Lower lobe of right lung (tissue), 2 donors: Measurements from ENCODE around the gene FYN. TPM values are rescaled to one million over a fixed set of nuclear protein-coding genes. Genes with fewer than 3 reads are reported as not detected.

Experiments
- ATAC-seq, 2 donors: fragments of 200-7000 bp; cut with Tn5 transposase; one replicate each; pipeline ENCODE4 v1.9.1; 2020 to 2022; ENCODE audit warnings: mild to moderate bottlenecking in 2 of 2, moderate library complexity in 2 of 2
- DNase-seq: peaks from one replicate; pipeline ENCODE4 v3.0.0-alpha.2; 2020
- H3K27ac ChIP-seq: fragments of 200-600 bp; one replicate; pipeline ENCODE4 v1.8.0; 2022
- H3K27me3 ChIP-seq: fragments of 200-600 bp; one replicate; pipeline ENCODE4 v1.8.0; 2022; ENCODE audit warnings: low read depth
- H3K36me3 ChIP-seq: fragments of 200-600 bp; one replicate; pipeline ENCODE4 v1.8.0; 2022; ENCODE audit warnings: mild to moderate bottlenecking
- H3K4me1 ChIP-seq: fragments of 200-600 bp; one replicate; pipeline ENCODE4 v1.8.0; 2022
- H3K4me3 ChIP-seq: fragments of 200-600 bp; one replicate; pipeline ENCODE4 v1.8.0; 2022; ENCODE audit warnings: mild to moderate bottlenecking
- H3K9me3 ChIP-seq: fragments of 200-600 bp; one replicate; pipeline ENCODE4 v1.8.0; 2022
- intact Hi-C: fragments of 100-400 bp; cut with DNase I; formaldehyde crosslinking; loops from one replicate; pipeline ENCODE4 v1.11.0; 2022
- total RNA-seq: library from RNA; stranded (reverse); fragmentation: NEBNext Ultra II Directional; extraction: Animal tissue kit (Norgen Biotek cat#: 25700); gene quantifications from one replicate; pipeline ENCODE4 v1.2.1, GENCODE V29; 2021
- TF ChIP-seq, protein P1 (sequence below): fragments of 200-600 bp; IDR thresholded peaks from one replicate; pipeline ENCODE4 v1.8.0; 2022; ENCODE audit warnings: antibody characterized with exemption, mild to moderate bottlenecking
- donor health status: DM: no; HTN: yes; CAD: no; lungs with severe emphysema.

The FYN gene
- total RNA-seq, 1 donor from 2014 or later, result 99.2 TPM

DNA sequence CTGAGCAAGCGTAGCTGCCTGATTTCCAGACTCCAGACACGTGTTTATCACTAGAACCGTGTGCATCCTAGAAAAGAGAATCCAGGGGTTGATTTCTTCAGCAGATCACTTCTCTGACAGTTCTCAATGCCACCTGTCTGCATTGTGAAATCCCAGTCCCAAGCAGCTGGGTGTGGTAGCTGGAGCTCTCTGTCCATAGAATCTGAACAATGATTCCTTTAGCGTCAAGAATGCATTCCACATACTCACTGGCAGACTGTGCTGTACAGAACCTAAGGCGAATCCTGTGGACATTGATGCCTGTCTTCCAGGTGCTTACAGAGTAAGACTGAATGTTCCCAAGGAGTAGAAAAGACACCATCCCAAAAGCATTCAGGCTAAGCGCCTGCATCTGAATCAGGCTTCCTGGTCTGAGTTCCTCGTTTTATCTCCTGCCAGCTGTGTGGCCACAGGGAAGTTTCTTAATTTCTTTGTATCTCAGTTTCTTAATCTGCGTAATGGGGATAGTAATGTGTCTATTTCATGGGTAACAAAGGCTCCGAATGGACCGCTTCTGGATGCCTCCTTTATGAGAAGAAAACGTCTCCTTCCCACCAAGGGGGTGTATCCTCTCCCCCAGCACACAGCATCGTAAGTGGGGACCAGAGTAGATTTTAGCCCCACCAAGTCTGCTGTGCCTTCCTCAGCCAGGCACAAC, 257.2 kb downstream of the FYN start:
- no peak for ATAC-seq
- H3K27me3 ChIP-seq, result no peaks in the 10 kb centered on the region
- no peaks in the 10 kb centered on the region for H3K9me3 ChIP-seq
- no peak overlapping the region for H3K4me3 ChIP-seq
- H3K27ac ChIP-seq, result no peak overlapping the region
- no peaks in the 10 kb centered on the region for H3K36me3 ChIP-seq
- H3K4me1 ChIP-seq, result peaks cover 13% of the 10 kb centered on the region
- intact Hi-C loops, result no loop called here
- no peak for DNase-seq
- TF ChIP-seq, protein P1, sequence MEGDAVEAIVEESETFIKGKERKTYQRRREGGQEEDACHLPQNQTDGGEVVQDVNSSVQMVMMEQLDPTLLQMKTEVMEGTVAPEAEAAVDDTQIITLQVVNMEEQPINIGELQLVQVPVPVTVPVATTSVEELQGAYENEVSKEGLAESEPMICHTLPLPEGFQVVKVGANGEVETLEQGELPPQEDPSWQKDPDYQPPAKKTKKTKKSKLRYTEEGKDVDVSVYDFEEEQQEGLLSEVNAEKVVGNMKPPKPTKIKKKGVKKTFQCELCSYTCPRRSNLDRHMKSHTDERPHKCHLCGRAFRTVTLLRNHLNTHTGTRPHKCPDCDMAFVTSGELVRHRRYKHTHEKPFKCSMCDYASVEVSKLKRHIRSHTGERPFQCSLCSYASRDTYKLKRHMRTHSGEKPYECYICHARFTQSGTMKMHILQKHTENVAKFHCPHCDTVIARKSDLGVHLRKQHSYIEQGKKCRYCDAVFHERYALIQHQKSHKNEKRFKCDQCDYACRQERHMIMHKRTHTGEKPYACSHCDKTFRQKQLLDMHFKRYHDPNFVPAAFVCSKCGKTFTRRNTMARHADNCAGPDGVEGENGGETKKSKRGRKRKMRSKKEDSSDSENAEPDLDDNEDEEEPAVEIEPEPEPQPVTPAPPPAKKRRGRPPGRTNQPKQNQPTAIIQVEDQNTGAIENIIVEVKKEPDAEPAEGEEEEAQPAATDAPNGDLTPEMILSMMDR, result no peak

DNA sequence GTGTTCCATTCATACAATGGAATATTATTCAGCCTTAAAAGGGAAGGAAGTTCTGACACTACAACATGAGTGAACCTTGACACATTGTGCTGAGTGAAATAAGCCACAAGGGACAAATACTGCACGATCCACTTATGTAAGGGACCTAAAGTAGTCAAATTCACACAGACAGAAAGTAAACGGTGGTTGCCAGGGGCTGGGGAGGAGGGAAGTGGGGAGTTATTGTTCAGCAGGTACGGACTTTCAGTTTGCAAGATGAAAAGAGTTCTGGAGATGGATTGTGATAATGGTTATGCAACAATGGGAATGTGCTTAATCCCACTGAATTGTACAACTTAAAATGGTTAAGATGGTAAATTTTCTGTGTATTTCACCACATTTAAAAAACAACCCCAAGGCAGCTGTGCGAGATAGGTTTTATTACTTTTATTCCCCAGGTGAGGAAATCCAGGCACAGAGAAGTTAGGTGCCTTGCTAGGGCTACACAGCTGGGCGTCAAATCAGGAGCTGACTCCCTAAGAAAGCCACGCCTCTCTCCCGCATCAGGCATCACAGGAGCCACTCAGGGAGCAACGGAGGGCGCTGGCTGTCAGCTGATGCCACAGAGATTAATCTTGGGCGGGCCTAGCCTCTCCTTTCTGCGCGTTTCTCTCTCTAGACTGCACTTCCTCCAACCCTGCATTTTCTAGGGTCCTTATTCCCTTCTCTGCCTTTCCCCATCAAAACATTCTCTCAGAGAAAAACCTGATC, 258.2 kb downstream of the FYN start:
- Histone ChIP-seq H3K27me3 (no peaks in the 10 kb centered on the region), H3K4me1 (peaks cover 13% of the 10 kb centered on the region), H3K4me3 (no peak overlapping the region), H3K27ac (no peak overlapping the region), H3K9me3 (no peaks in the 10 kb centered on the region), H3K36me3 (no peaks in the 10 kb centered on the region)
- ATAC-seq (peak; percentile 82 to 85), DNase-seq (peak; percentile 70)
- TF ChIP-seq, protein P1, result no peak
- intact Hi-C loops, result no loop called here

DNA sequence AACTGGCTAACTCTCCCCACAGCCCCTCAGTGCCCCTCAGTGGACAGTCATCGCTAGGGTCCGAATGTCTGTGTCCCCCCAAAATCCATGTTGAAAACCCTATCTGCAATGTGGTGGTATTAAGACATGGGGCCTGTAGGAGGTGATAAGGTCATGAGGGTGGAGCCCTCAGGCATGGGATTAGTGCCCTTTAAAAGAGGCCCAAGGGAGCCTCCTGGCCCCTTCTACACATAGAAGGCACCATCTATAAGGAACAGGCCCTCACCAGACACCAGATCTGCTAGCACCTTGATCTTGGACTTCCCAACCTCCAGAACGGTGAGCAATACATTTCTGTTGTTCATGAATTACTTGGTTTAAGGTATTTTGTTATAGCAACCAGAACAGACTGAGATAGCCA, 260.9 kb downstream of the FYN start:
- no peak for ATAC-seq
- Histone ChIP-seq H3K4me3 (no peak overlapping the region), H3K36me3 (no peaks in the 10 kb centered on the region), H3K27ac (no peak overlapping the region), H3K9me3 (no peaks in the 10 kb centered on the region), H3K27me3 (no peaks in the 10 kb centered on the region), H3K4me1 (peaks cover 14% of the 10 kb centered on the region)
- TF ChIP-seq, protein P1, result no peak
- DNase-seq, result no peak
- intact Hi-C loops, result no loop called here

DNA sequence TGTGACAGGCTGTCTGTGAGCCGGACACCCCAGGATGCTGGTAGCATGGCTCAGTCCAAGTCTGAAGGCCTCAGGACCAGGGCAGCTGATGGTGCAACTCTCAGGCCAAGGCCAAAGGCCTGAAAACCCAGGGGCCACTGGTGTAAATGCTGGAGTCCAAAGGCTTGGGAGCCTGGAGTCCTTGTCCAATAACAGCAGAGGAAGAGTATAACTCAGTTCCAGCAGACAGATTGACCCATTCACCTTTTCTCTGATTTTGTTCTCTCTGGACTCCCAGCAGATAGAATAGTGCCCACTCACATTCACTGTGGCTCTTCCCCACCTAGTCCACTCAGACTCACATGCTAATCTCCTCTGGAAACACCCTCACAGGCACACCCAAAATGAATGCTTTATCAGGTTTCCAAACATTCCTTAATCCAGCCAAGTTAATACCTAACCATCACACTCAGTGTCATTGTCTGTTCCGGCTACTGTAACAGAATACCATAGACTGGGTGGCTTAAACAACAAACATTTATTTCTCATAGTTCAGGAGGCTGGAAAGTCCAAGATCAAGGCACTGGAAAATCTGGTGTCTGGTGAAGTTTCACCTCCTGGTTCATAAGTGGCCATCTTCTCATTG, 262.6 kb downstream of the FYN start:
- intact Hi-C loops, result no loop called here
- Histone ChIP-seq H3K9me3 (no peaks in the 10 kb centered on the region), H3K4me1 (peaks cover 24% of the 10 kb centered on the region), H3K27ac (no peak overlapping the region), H3K4me3 (no peak overlapping the region), H3K36me3 (no peaks in the 10 kb centered on the region), H3K27me3 (no peaks in the 10 kb centered on the region)
- DNase-seq, result no peak
- TF ChIP-seq, protein P1, result no peak
- ATAC-seq, result no peak

Other genes starting within 250 kb of the FYN start
- not detected for gene CCN6, start 180.7 kb upstream of the FYN start, total RNA-seq
- 22.2 TPM for gene TUBE1, start 214.0 kb upstream of the FYN start, total RNA-seq
- gene FAM229B, start 214.1 kb upstream of the FYN start, total RNA-seq, result 13.6 TPM